MCF 10A (cell line): ENCODE data around the gene ATP8B3. TPM values are rescaled to one million over a fixed set of nuclear protein-coding genes. Genes with fewer than 3 reads are reported as not detected.

Experiments
- BruUV-seq: library from RNA; stranded (reverse); fragments of 400-500 nt; replicated peaks from 2 replicates; lab custom pipeline; 2021; lab: Mats Ljungman, UMichigan
- CTCF ChIA-PET: fragments of 300-600 bp; sonication (Branson Sonifier 250); formaldehyde crosslinking; extraction: SDS; loops from one replicate; lab custom pipeline; 2021; ENCODE audit warnings: antibody characterized with exemption, inconsistent platforms; lab: Yijun Ruan, JAX
- POLR2A ChIA-PET: fragments of 300-600, 350-650 bp; sonication (Branson Sonifier 250); formaldehyde crosslinking; extraction: SDS; loops from one replicate; lab custom pipeline; 2020; ENCODE audit warnings: antibody characterized with exemption, inconsistent platforms; lab: Yijun Ruan, JAX
- DNase-seq: peaks from one replicate; pipeline ENCODE4 v3.0.0-alpha.2; 2018; ENCODE audit not compliant: unreplicated experiment
- H3K27ac Mint-ChIP-seq: one replicate; pipeline ENCODE4 v1.8.0; 2022; ENCODE audit warnings: mild to moderate bottlenecking, low read depth, mixed read lengths; ENCODE audit not compliant: unreplicated experiment
- H3K27me3 Mint-ChIP-seq: one replicate; pipeline ENCODE4 v1.8.0; 2022; ENCODE audit warnings: mixed read lengths; ENCODE audit not compliant: insufficient read depth, unreplicated experiment
- H3K36me3 Mint-ChIP-seq: one replicate; pipeline ENCODE4 v1.8.0; 2022; ENCODE audit warnings: mild to moderate bottlenecking, moderate library complexity, mixed read lengths; ENCODE audit not compliant: insufficient read depth, unreplicated experiment
- H3K4me1 Mint-ChIP-seq: one replicate; pipeline ENCODE4 v1.8.0; 2022; ENCODE audit warnings: mixed read lengths; ENCODE audit not compliant: insufficient read depth, unreplicated experiment
- H3K4me3 Mint-ChIP-seq: one replicate; pipeline ENCODE4 v1.8.0; 2022; ENCODE audit warnings: mild to moderate bottlenecking, moderate library complexity, mixed read lengths; ENCODE audit not compliant: unreplicated experiment
- H3K9me3 Mint-ChIP-seq: one replicate; pipeline ENCODE4 v1.8.0; 2022; ENCODE audit warnings: mixed read lengths; ENCODE audit not compliant: unreplicated experiment
- CTCF ChIP-seq: fragments of 200-600 bp; IDR thresholded peaks from one replicate; pipeline ENCODE4 v1.8.0; 2022; ENCODE audit warnings: antibody characterized with exemption, mild to moderate bottlenecking; ENCODE audit not compliant: unreplicated experiment
- intact Hi-C: fragments of 100-400 bp; cut with micrococcal nuclease; formaldehyde crosslinking; loops from 2 replicates; pipeline ENCODE4 v1.14.1; 2022
- total RNA-seq: library from RNA; stranded (reverse); gene quantifications from 2 replicates; pipeline ENCODE4 v1.2.3, GENCODE V29; 2022

ATP8B3 gene
- total RNA-seq, 1 experiment from 2014 or later, result 9.3 TPM

GRCh38 chr19:1853295-1854038 is 41.4 kb upstream of the ATP8B3 start:
- Mint-ChIP-seq H3K36me3 (peaks cover 12% of the 10 kb centered on the region), H3K27ac (peak overlapping the region; percentile 61), H3K9me3 (no peaks in the 10 kb centered on the region), H3K4me3 (peak overlapping the region; percentile 65), H3K27me3 (no peaks in the 10 kb centered on the region), H3K4me1 (peaks cover 11% of the 10 kb centered on the region)
- TSS peak; percentile 44 for BruUV-seq
- POLR2A ChIA-PET, result interaction anchor here (1.0 kb wide), 1 partner anchor 11 kb away, joined by 3 read pairs; no protein-coding TSS in a partner anchor
- CTCF ChIA-PET, result interaction anchor here (0.6 to 1.8 kb wide), 10 partner anchors 12 to 607 kb away, joined by 3 to 4 read pairs (median 3); no protein-coding TSS in a partner anchor
- DNase-seq, result peak; percentile 87
- peak; percentile 98 for TF ChIP-seq CTCF
- intact Hi-C loops, result no loop called here

GRCh38 chr19:1852581-1853128 is 40.6 kb upstream of the ATP8B3 start:
- Mint-ChIP-seq H3K9me3 (no peaks in the 10 kb centered on the region), H3K27ac (no peak overlapping the region), H3K4me3 (no peak overlapping the region), H3K36me3 (peaks cover 12% of the 10 kb centered on the region), H3K27me3 (no peaks in the 10 kb centered on the region), H3K4me1 (peaks cover 11% of the 10 kb centered on the region)
- ChIA-PET CTCF (interaction anchor here (0.6 to 1.8 kb wide), 9 partner anchors 12 to 606 kb away, joined by 3 to 4 read pairs (median 3); no protein-coding TSS in a partner anchor), POLR2A (interaction anchor here (1.0 kb wide), 1 partner anchor 12 kb away, joined by 3 read pairs; no protein-coding TSS in a partner anchor)
- no peak for DNase-seq
- no peak for TF ChIP-seq CTCF
- no TSS peak for BruUV-seq
- intact Hi-C loops, result no loop called here

DNA sequence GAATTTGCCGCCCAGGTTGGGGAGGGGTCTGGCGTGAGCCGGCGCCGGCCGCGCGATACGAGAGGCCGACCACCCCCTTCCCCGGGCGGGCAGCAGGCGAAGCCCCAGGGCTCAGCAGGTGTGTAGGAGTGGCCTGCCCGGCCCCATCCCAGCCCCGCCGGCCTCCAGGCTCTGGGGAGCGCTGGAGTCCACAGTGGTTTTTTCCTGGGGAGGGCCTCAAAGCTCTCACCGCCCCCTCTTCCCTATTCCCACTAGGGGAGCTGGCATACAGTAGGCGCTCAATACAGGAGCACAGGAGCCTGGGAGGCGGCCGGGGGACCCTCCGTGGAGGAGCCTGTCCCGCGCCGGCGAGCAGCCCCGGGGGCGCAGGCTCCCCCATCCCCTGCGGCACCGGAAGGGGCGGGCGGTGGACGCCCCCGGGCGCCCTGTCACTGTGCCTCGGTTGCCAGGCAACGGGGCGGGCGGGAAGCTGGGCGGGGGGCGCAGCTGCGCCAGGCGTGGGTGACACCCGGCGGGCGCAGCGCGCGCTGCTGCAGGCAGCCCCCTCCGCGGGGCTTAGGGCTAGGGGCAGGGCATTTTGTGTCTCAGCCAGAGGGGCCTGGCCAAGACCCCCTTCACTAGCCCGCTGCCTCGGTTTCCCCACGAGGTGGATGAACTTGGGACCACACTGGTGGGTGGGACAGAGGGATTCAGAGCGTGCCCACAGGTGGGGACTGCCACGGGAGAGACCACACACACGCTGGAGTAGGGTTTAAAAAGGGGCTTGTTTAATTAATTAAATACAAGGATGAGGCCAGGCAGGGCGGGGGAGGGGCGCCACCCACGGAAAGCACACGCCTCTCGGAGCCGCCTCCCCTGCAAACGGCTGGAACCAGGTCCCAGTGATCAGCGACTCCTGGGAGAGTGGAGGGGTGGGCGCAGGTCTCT is 39.8 kb upstream of the ATP8B3 start:
- intact Hi-C loops, result no loop called here
- TF ChIP-seq CTCF, result no peak
- ChIA-PET CTCF (interaction anchor here (0.7 to 1.8 kb wide), 3 partner anchors 13 to 23 kb away, joined by 3 to 4 read pairs (median 4); no protein-coding TSS in a partner anchor), POLR2A (no interaction called here)
- Mint-ChIP-seq H3K27me3 (no peaks in the 10 kb centered on the region), H3K36me3 (peaks cover 12% of the 10 kb centered on the region), H3K9me3 (no peaks in the 10 kb centered on the region), H3K4me1 (peaks cover 15% of the 10 kb centered on the region), H3K27ac (no peak overlapping the region), H3K4me3 (no peak overlapping the region)
- BruUV-seq, result no TSS peak
- DNase-seq, result no peak
